ENCODE results near the gene TPST1.

TPST1 gene

GRCh38 chr7:66277492-66277891 lies 72.4 kb downstream of the TPST1 start:
- no peak for DNase-seq (ENCODE audit: extremely low spot score, insufficient read length, low read depth)

GRCh38 chr7:66279912-66280311 lies 74.8 kb downstream of the TPST1 start:
- DNase-seq (ENCODE audit: extremely low spot score, insufficient read length, low read depth), result no peak
- no peak for FAIRE-seq

More at GRCh38 chr7:66277492-66277891, 72.4 kb downstream of the TPST1 start:
- no peak for FAIRE-seq

- FAIRE-seq, result no peak
These were observed 76.8 kb downstream of the TPST1 start for GRCh38 chr7:66281678-66282590.

GRCh38 chr7:66282591-66282935 lies 77.4 kb downstream of the TPST1 start:
- DNase-seq (ENCODE audit: extremely low spot score, insufficient read length, low read depth) (no peak), FAIRE-seq (no peak)

More at GRCh38 chr7:66281678-66282590, 76.8 kb downstream of the TPST1 start:
- no peak for DNase-seq (ENCODE audit: extremely low spot score, insufficient read length, low read depth)

GRCh38 chr7:66283003-66283920 lies 78.1 kb downstream of the TPST1 start:
- FAIRE-seq (no peak), DNase-seq (ENCODE audit: extremely low spot score, insufficient read length, low read depth) (no peak)

GRCh38 chr7:66296001-66296521 lies 90.9 kb downstream of the TPST1 start:
- no peak for DNase-seq (ENCODE audit: extremely low spot score, insufficient read length, low read depth)
- no peak for FAIRE-seq

GRCh38 chr7:66296557-66296956 lies 91.4 kb downstream of the TPST1 start:
- no peak for DNase-seq (ENCODE audit: extremely low spot score, insufficient read length, low read depth)
- no peak for FAIRE-seq

- FAIRE-seq, result no peak
These were observed 92.4 kb downstream of the TPST1 start for GRCh38 chr7:66297579-66297978.

GRCh38 chr7:66301249-66301648 lies 96.1 kb downstream of the TPST1 start:
- DNase-seq (ENCODE audit: extremely low spot score, insufficient read length, low read depth) (no peak), FAIRE-seq (no peak)

More at GRCh38 chr7:66297579-66297978, 92.4 kb downstream of the TPST1 start:
- no peak for DNase-seq (ENCODE audit: extremely low spot score, insufficient read length, low read depth)

GRCh38 chr7:66301737-66302136 lies 96.6 kb downstream of the TPST1 start:
- no peak for FAIRE-seq

GRCh38 chr7:66303454-66304155 lies 98.5 kb downstream of the TPST1 start:
- DNase-seq (ENCODE audit: extremely low spot score, insufficient read length, low read depth) (no peak), FAIRE-seq (no peak)

More at GRCh38 chr7:66301737-66302136, 96.6 kb downstream of the TPST1 start:
- DNase-seq (ENCODE audit: extremely low spot score, insufficient read length, low read depth), result no peak

GRCh38 chr7:66304536-66304935 lies 99.4 kb downstream of the TPST1 start:
- DNase-seq (ENCODE audit: extremely low spot score, insufficient read length, low read depth), result no peak
- FAIRE-seq, result no peak

GRCh38 chr7:66306243-66306642 lies 101.1 kb downstream of the TPST1 start:
- DNase-seq (ENCODE audit: extremely low spot score, insufficient read length, low read depth) (no peak), FAIRE-seq (no peak)

GRCh38 chr7:66307591-66308215 lies 102.6 kb downstream of the TPST1 start:
- FAIRE-seq (no peak), DNase-seq (ENCODE audit: extremely low spot score, insufficient read length, low read depth) (no peak)

- no peak for FAIRE-seq
These were observed 103.3 kb downstream of the TPST1 start for GRCh38 chr7:66308411-66308810.

GRCh38 chr7:66310620-66311019 lies 105.5 kb downstream of the TPST1 start:
- DNase-seq (ENCODE audit: extremely low spot score, insufficient read length, low read depth), result no peak
- FAIRE-seq, result no peak

More at GRCh38 chr7:66308411-66308810, 103.3 kb downstream of the TPST1 start:
- no peak for DNase-seq (ENCODE audit: extremely low spot score, insufficient read length, low read depth)

GRCh38 chr7:66313886-66314568 lies 108.9 kb downstream of the TPST1 start:
- FAIRE-seq (no peak), DNase-seq (ENCODE audit: extremely low spot score, insufficient read length, low read depth) (no peak)

- FAIRE-seq, result no peak
- no peak for DNase-seq (ENCODE audit: extremely low spot score, insufficient read length, low read depth)
These were observed 110.1 kb downstream of the TPST1 start for GRCh38 chr7:66315192-66315591.
